Ishikawa (cell line): ENCODE data around the gene TLE4.

ENCODE experiments used
- CEBPB ChIP-seq: IDR thresholded peaks from 2 replicates; pipeline ENCODE4 v1.6.1; 2012
- CREB1 ChIP-seq: IDR thresholded peaks from 2 replicates; pipeline ENCODE4 v1.6.1; 2012; ENCODE audit warnings: low read depth
- EGR1 ChIP-seq: IDR thresholded peaks from 2 replicates; pipeline ENCODE4 v1.6.1; 2012
- EP300 ChIP-seq: IDR thresholded peaks from 2 replicates; pipeline ENCODE4 v1.6.1; 2012; ENCODE audit warnings: borderline replicate concordance
- FOXM1 ChIP-seq: IDR thresholded peaks from 2 replicates; pipeline ENCODE4 v1.6.1; 2012; ENCODE audit warnings: low read depth, borderline replicate concordance
- MAX ChIP-seq: IDR thresholded peaks from 2 replicates; pipeline ENCODE4 v1.6.1; 2012
- NFIC ChIP-seq: IDR thresholded peaks from 2 replicates; pipeline ENCODE4 v1.6.1; 2012
- RAD21 ChIP-seq: IDR thresholded peaks from 2 replicates; pipeline ENCODE4 v1.6.1; 2012; ENCODE audit warnings: low read depth
- REST ChIP-seq: IDR thresholded peaks from 2 replicates; pipeline ENCODE4 v1.6.1; 2012; ENCODE audit warnings: low read depth, mild to moderate bottlenecking
- TAF1 ChIP-seq: IDR thresholded peaks from 2 replicates; pipeline ENCODE4 v1.6.1; 2012; ENCODE audit warnings: low read depth, mild to moderate bottlenecking
- TCF12 ChIP-seq: IDR thresholded peaks from 2 replicates; pipeline ENCODE4 v1.6.1; 2012; ENCODE audit warnings: low read depth
- TEAD4 ChIP-seq: IDR thresholded peaks from 2 replicates; pipeline ENCODE4 v1.6.1; 2012
- USF1 ChIP-seq: IDR thresholded peaks from 2 replicates; pipeline ENCODE4 v1.6.1; 2012
- YY1 ChIP-seq: IDR thresholded peaks from 2 replicates; pipeline ENCODE4 v1.6.1; 2012; ENCODE audit warnings: low read depth
- ZBTB7A ChIP-seq: IDR thresholded peaks from 2 replicates; pipeline ENCODE4 v1.6.1; 2012; ENCODE audit warnings: low read depth

Gene TLE4

GRCh38 chr9:79619930-79620329 lies 48.2 kb downstream of the TLE4 start:
- no peak for TF ChIP-seq EGR1
- TF ChIP-seq RAD21 = no peak
- TF ChIP-seq NFIC = no peak
- no peak for TF ChIP-seq FOXM1
- TF ChIP-seq TAF1 = no peak
- TF ChIP-seq USF1 = no peak
- TF ChIP-seq YY1 = no peak
- no peak for TF ChIP-seq CREB1
- no peak for TF ChIP-seq ZBTB7A
- TF ChIP-seq TCF12 = no peak
- TF ChIP-seq TEAD4 = no peak
- no peak for TF ChIP-seq EP300
- no peak for TF ChIP-seq CEBPB
- no peak for TF ChIP-seq MAX
- no peak for TF ChIP-seq REST

- TF ChIP-seq EP300 = no peak
- no peak for TF ChIP-seq CEBPB
- no peak for TF ChIP-seq TEAD4
- no peak for TF ChIP-seq EGR1
- TF ChIP-seq YY1 = no peak
- TF ChIP-seq TAF1 = no peak
- no peak for TF ChIP-seq ZBTB7A
- TF ChIP-seq REST = no peak
- TF ChIP-seq USF1 = no peak
- no peak for TF ChIP-seq FOXM1
- TF ChIP-seq MAX = no peak
- TF ChIP-seq RAD21 = no peak
- TF ChIP-seq NFIC = no peak
- no peak for TF ChIP-seq TCF12
Measured at GRCh38 chr9:79621916-79622575, 50.3 kb downstream of the TLE4 start.

- TF ChIP-seq TAF1 (no peak), CEBPB (no peak), TCF12 (no peak), YY1 (no peak), TEAD4 (no peak), MAX (no peak), REST (no peak), NFIC (no peak), EP300 (no peak), ZBTB7A (no peak), EGR1 (no peak)
Measured at GRCh38 chr9:79623799-79624721, 52.3 kb downstream of the TLE4 start.

- no peak for TF ChIP-seq MAX
- no peak for TF ChIP-seq FOXM1
- TF ChIP-seq YY1 = no peak
Measured at GRCh38 chr9:79629721-79630120, 58.0 kb downstream of the TLE4 start.
